ENCODE data around the gene CKMT1A. TPM values are rescaled to one million over a fixed set of nuclear protein-coding genes. Genes with fewer than 3 reads are reported as not detected.
A peak's percentile ranks its signal among the peaks of the same experiment; 100 is the strongest.
"Not testable (repeated sequence)": the region's sequence is repeated elsewhere in the genome, so short reads cannot be mapped to it uniquely, and the experiment has no call there.

CKMT1A gene
- total and polyA plus RNA-seq, 9 donors = 0.13 to 0.92 (median 0.40) TPM; not detected in 4

GRCh38 chr15:43735416-43735815 is 41.8 kb downstream of the CKMT1A start:
- TF ChIP-seq EP300 (IDR thresholded peaks at IDR 0.05) (no peak), CTCF (IDR thresholded peaks at IDR 0.05) (no peak), POLR2A (IDR thresholded peaks at IDR 0.05) (no peak)
- intact Hi-C loops (cut with DNase I) = no loop called here
- Histone ChIP-seq H3K36me3 (no peaks in the 10 kb centered on the region), H3K4me1 (ENCODE audit: insufficient read depth) (no peaks in the 10 kb centered on the region), H3K27ac (no peak overlapping the region), H3K4me3 (no peak overlapping the region), H3K27me3 (no peaks in the 10 kb centered on the region), H3K9me3 (no peaks in the 10 kb centered on the region)
- 84 to 89% (median 85%) methylated on average over 6 of the region's 6 CpGs for whole genome bisulfite sequencing, 3 donors
- no peak for DNase-seq

GRCh38 chr15:43746245-43746902 is 52.7 kb downstream of the CKMT1A start, which contains the start of gene PDIA3:
TSS of gene PDIA3 (plus strand) at chr15:43746438. CDS start at chr15:43746540, 102 bp downstream.
- peak in 1 of 3 donors; percentile 41 for TF ChIP-seq CTCF (IDR thresholded peaks at IDR 0.05)
- TF ChIP-seq POLR2A (IDR thresholded peaks at IDR 0.05) = peak; percentile 95
- peak within 1 kb of the TSS; percentile 95 for H3K4me3 ChIP-seq
- H3K27me3 ChIP-seq; H3K36me3 ChIP-seq; H3K4me1 ChIP-seq (ENCODE audit: insufficient read depth); intact Hi-C loops (cut with DNase I); H3K9me3 ChIP-seq: not testable (repeated sequence)
- peak within 1 kb of the TSS; percentile 95 to 97 for H3K27ac ChIP-seq
- peak; percentile 93 to 96 (median 94) for DNase-seq
- WGBS, 3 donors = 1% methylated on average over 43 to 84 of the region's 84 CpGs

- Histone ChIP-seq H3K27ac (peak overlapping the region; percentile 95 to 97), H3K4me3 (peak overlapping the region; percentile 95)
- H3K9me3 ChIP-seq; H3K36me3 ChIP-seq; intact Hi-C loops (cut with DNase I); H3K27me3 ChIP-seq; DNase-seq; H3K4me1 ChIP-seq (ENCODE audit: insufficient read depth): not testable (repeated sequence)
- 0 to 2% (median 0%) methylated on average over 12 of the region's 12 CpGs for WGBS, 3 donors
Observed at GRCh38 chr15:43746903-43747309, 53.2 kb downstream of the CKMT1A start.

GRCh38 chr15:43748376-43748775 is 54.7 kb downstream of the CKMT1A start:
- H3K9me3 ChIP-seq = no peaks in the 10 kb centered on the region
- intact Hi-C loops (cut with DNase I) = no loop called here
- WGBS, 3 donors = 58 to 67% (median 60%) methylated on average over 3 of the region's 3 CpGs
- H3K27me3 ChIP-seq = no peaks in the 10 kb centered on the region
- DNase-seq = no peak
- peak overlapping the region; percentile 95 for H3K4me3 ChIP-seq
- H3K36me3 ChIP-seq = no peaks in the 10 kb centered on the region
- TF ChIP-seq CTCF (IDR thresholded peaks at IDR 0.05) (no peak), POLR2A (IDR thresholded peaks at IDR 0.05) (no peak)
- no peak overlapping the region for H3K27ac ChIP-seq
- peaks cover 5% of the 10 kb centered on the region for H3K4me1 ChIP-seq (ENCODE audit: insufficient read depth)

Small RNAs within 50 kb of the gene (small RNA-seq; reads per million reads assigned to genes)
- gene PDIA3P2 (not detected), gene RNU6-353P (not detected), gene RNU6-354P (not detected)

Other genes starting within 250 kb of the CKMT1A start
- gene TP53BP1, start 200.7 kb upstream of the CKMT1A start, total RNA-seq = 10 to 100 TPM; 29.7 to 72.1 (median 51.8) TPM
- 10 to 100 TPM; 14.5 to 33.4 TPM for gene TP53BP1, start 200.7 kb upstream of the CKMT1A start, polyA plus RNA-seq
- gene MAP1A, start 176.3 kb upstream of the CKMT1A start, total RNA-seq = 10 to 100 TPM in 6 of 7 donors, 1 to 10 TPM in 1; 4.6 to 35.1 (median 20.1) TPM
- 10 to 100 TPM in 1 of 2 donors, 1 to 10 TPM in 1; 4.0 to 26.0 TPM for gene MAP1A, start 176.3 kb upstream of the CKMT1A start, polyA plus RNA-seq
- gene PPIP5K1, start 103.7 kb upstream of the CKMT1A start, total RNA-seq = 10 to 100 TPM; 16.5 to 45.2 (median 34.3) TPM
- 10 to 100 TPM in 1 of 2 donors, 1 to 10 TPM in 1; 7.6 to 27.0 TPM for gene PPIP5K1, start 103.7 kb upstream of the CKMT1A start, polyA plus RNA-seq
- gene CKMT1B, start 99.8 kb upstream of the CKMT1A start, total RNA-seq = under 1 TPM in 3 of 7 donors, not detected in 4; 0.11 to 0.41 (median 0.35) TPM
- 1 to 10 TPM in 1 of 2 donors, under 1 TPM in 1; 0.08 to 1.1 TPM for gene CKMT1B, start 99.8 kb upstream of the CKMT1A start, polyA plus RNA-seq
- gene STRC, start 75.1 kb upstream of the CKMT1A start, total RNA-seq = under 1 TPM; 0.23 to 0.89 (median 0.35) TPM
- under 1 TPM; 0.29 to 0.30 TPM for gene STRC, start 75.1 kb upstream of the CKMT1A start, polyA plus RNA-seq
- 10 to 100 TPM in 1 of 7 donors, 1 to 10 TPM in 6; 3.8 to 10.2 (median 6.3) TPM for gene CATSPER2, start 45.0 kb upstream of the CKMT1A start, total RNA-seq
- gene CATSPER2, start 45.0 kb upstream of the CKMT1A start, polyA plus RNA-seq = 1 to 10 TPM; 2.3 to 2.5 TPM
- 100 to 1,000 TPM in 5 of 7 donors, 10 to 100 TPM in 2; 56.9 to 389 (median 260) TPM for gene PDIA3, start 52.6 kb downstream of the CKMT1A start, total RNA-seq
- gene PDIA3, start 52.6 kb downstream of the CKMT1A start, polyA plus RNA-seq = 100 to 1,000 TPM; 175 to 711 TPM
- gene ELL3, start 83.1 kb downstream of the CKMT1A start, total RNA-seq = 1 to 10 TPM; 2.2 to 7.2 (median 5.5) TPM
- 1 to 10 TPM; 4.7 to 4.9 TPM for gene ELL3, start 83.1 kb downstream of the CKMT1A start, polyA plus RNA-seq
- gene SERF2, start 98.5 kb downstream of the CKMT1A start, total RNA-seq = 100 to 1,000 TPM; 433 to 587 (median 484) TPM
- gene SERF2, start 98.5 kb downstream of the CKMT1A start, polyA plus RNA-seq = 100 to 1,000 TPM; 254 to 981 TPM
- gene SERINC4, start 106.4 kb downstream of the CKMT1A start, total RNA-seq = under 1 TPM in 5 of 7 donors, not detected in 2; 0.07 to 0.36 (median 0.18) TPM
- gene SERINC4, start 106.4 kb downstream of the CKMT1A start, polyA plus RNA-seq = under 1 TPM in 1 of 2 donors, not detected in 1; 0.39 TPM
- gene HYPK, start 106.7 kb downstream of the CKMT1A start, total RNA-seq = 10 to 100 TPM in 6 of 7 donors, 1 to 10 TPM in 1; 9.1 to 20.7 (median 14.1) TPM
- gene HYPK, start 106.7 kb downstream of the CKMT1A start, polyA plus RNA-seq = 10 to 100 TPM in 1 of 2 donors, 1 to 10 TPM in 1; 7.2 to 12.3 TPM
- gene MFAP1, start 130.8 kb downstream of the CKMT1A start, total RNA-seq = 10 to 100 TPM; 12.4 to 29.3 (median 21.0) TPM
- 10 to 100 TPM; 18.6 to 54.1 TPM for gene MFAP1, start 130.8 kb downstream of the CKMT1A start, polyA plus RNA-seq
- gene WDR76, start 133.1 kb downstream of the CKMT1A start, total RNA-seq = 1 to 10 TPM; 2.4 to 6.2 (median 4.0) TPM
- 1 to 10 TPM; 2.8 to 4.2 TPM for gene WDR76, start 133.1 kb downstream of the CKMT1A start, polyA plus RNA-seq